ENCODE results near the gene KBTBD13. TPM values are rescaled to one million over a fixed set of nuclear protein-coding genes. Genes with fewer than 3 reads are reported as not detected.
"Not testable (repeated sequence)": the region's sequence is repeated elsewhere in the genome, so short reads cannot be mapped to it uniquely, and the experiment has no call there.

KBTBD13 gene
- polyA plus RNA-seq, 6 donors from 2014 or later, result not detected

DNA sequence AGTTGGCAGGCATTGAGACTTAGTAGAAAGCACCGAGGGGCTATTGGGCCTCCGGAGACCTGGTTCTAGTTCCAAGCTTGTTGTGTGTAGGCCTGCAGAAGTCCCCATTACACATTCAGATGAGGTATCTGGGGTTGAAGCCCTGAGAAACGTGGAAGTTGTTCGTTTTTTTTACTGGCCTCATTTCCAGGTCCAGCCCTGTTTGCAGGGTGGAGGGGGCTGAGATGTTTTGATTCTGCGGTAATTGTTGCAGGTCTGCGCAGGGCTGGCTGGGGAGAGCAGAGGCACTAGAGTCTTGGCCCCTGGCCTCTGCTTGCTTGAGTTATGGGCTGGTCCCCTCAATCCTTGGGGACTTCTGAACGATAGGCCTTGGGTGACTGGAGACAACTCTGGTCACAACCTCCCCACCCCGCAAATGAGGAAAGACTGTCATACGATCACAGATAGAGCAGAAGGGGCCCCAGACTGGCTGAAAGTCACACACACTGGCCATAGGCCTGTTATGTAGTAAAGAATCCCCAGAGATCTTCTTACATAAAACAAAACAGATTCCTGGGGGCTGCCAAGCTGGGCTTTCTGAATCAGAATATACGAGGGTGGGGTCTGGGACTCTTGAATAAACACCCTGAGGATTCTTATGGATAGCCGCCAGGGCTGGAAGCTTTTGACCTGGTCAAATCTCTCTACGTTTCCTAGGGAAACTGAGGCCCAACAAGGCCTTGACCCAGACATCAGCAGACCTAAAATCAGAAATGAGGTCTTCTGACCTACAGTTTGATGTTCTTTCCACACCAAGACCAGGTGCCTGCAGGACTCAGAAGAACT lies 15.6 kb downstream of the KBTBD13 start:
- Mint-ChIP-seq H3K27me3 (no peaks in the 10 kb centered on the region), H3K4me1 (no peaks in the 10 kb centered on the region), H3K4me3 (no peak overlapping the region), H3K36me3 (no peaks in the 10 kb centered on the region), H3K27ac (no peak overlapping the region), H3K9me3 (no peaks in the 10 kb centered on the region)
- ATAC-seq (ENCODE audit: low read depth in 2 of 2), result no peak
- DNase-seq, result no peak

DNA sequence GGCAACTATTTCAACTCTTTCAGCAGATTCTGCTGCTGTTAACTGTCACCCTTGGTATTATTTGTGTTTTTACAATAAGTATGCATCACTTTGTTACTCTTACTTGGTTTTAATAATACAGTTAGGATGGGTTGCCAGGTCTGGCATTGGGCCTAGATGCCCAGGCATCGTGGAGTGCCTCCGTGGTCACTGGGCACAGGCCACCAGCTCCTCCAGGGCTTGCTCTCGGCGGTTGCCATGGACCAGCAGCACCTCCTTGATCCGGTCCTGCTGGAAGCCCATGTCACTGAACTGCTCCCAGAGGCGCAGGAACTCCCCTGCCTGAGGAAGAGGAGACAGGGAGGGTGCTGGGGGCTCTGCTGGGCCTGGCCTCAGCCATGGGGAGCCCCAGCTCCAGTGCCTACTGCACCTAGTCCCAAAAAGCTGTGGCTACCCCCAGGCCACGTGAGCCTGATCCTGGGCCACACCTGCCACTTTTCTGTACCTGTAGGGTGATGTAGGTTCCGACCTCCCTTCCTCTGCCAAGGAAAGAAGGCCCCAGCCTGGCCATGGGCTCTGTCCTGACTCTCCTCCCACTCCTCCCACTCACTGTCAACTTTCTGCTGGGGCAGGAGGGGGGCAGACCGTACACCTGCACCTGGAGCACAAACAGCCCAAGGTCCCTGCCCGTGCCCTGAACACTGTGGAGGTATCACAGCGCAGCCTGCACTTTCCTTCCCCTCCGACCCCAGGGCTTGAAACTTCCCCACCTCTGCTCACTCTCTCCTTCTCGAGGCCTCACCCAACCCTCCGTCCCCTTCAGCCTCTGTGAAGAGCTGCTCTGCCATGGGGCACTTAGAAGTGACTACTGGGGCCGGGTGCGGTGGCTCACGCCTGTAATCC lies 16.6 kb downstream of the KBTBD13 start:
- no peak overlapping the region for H3K27ac Mint-ChIP-seq
- ATAC-seq (ENCODE audit: low read depth in 2 of 2) (no peak), DNase-seq (no peak)
- peaks cover 3 to 5% of the 10 kb centered on the region in 2 donors for H3K36me3 Mint-ChIP-seq
- H3K9me3 Mint-ChIP-seq, result no peaks in the 10 kb centered on the region
- H3K4me1 Mint-ChIP-seq, result no peaks in the 10 kb centered on the region
- H3K4me3 Mint-ChIP-seq, result no peak overlapping the region
- no peaks in the 10 kb centered on the region for H3K27me3 Mint-ChIP-seq

DNA sequence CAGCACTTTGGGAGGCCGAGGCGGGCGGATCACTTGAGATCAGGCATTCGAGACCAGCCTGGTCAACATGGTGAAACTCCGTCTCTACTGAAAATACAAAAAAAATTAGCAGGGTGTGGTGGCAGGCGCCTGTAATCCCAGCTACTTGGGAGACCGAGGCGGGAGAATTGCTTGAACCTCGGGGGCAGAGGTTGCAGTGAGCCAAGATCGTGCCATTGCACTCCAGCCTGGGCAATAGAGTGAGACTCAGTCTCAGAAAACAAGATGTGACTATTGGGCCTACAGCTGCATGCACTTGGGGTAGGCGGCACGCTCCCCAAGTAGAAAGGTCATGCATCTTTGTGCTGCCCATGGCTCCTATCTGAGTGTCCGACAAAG lies 17.2 kb downstream of the KBTBD13 start:
- not testable (repeated sequence) for DNase-seq; ATAC-seq (ENCODE audit: low read depth in 2 of 2); H3K4me1 Mint-ChIP-seq; H3K4me3 Mint-ChIP-seq; H3K27me3 Mint-ChIP-seq; H3K9me3 Mint-ChIP-seq
- H3K27ac Mint-ChIP-seq, result peak overlapping the region in 1 of 6 donors; percentile 16
- H3K36me3 Mint-ChIP-seq, result peaks cover 10 to 11% of the 10 kb centered on the region in 2 donors

DNA sequence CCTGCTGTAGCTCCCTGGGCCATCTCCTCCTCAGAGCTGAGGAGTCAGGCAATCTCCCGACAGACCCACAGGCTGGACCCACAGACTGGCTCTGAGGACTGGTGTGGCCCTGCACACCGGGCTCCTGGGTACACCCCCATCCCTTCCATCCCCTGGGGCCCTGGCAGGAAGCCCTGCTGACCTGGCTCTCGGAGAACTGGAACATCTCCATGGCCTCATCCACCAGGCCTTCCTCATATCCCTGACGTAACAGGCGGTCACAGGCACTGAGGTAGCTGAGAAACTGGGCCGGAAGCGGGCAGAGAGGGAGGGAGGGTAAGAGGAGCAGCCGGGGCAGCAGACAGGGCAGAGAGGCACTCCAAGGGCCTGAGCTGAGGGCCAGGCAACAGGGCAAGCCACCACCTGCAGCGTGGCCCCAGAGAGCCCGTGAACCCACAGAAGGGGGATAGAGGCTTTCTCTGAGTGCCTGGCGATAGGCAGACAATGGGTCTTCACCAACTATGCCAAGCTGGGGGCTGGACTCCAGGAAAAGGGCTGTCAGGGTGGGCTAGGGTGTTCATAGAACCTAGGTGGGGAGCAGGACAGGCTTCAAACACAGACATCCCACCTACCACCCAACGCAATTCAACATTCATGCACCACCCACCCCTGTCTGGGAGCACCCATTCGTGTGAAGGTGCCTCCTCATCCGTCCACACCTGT lies 17.9 kb downstream of the KBTBD13 start:
- Mint-ChIP-seq H3K36me3 (peaks cover 12 to 15% of the 10 kb centered on the region in 2 donors), H3K4me1 (no peaks in the 10 kb centered on the region), H3K4me3 (no peak overlapping the region), H3K27me3 (no peaks in the 10 kb centered on the region), H3K9me3 (no peaks in the 10 kb centered on the region), H3K27ac (peak overlapping the region in 2 of 6 donors; percentile 16 to 20)
- DNase-seq (no peak), ATAC-seq (ENCODE audit: low read depth in 2 of 2) (no peak)

DNA sequence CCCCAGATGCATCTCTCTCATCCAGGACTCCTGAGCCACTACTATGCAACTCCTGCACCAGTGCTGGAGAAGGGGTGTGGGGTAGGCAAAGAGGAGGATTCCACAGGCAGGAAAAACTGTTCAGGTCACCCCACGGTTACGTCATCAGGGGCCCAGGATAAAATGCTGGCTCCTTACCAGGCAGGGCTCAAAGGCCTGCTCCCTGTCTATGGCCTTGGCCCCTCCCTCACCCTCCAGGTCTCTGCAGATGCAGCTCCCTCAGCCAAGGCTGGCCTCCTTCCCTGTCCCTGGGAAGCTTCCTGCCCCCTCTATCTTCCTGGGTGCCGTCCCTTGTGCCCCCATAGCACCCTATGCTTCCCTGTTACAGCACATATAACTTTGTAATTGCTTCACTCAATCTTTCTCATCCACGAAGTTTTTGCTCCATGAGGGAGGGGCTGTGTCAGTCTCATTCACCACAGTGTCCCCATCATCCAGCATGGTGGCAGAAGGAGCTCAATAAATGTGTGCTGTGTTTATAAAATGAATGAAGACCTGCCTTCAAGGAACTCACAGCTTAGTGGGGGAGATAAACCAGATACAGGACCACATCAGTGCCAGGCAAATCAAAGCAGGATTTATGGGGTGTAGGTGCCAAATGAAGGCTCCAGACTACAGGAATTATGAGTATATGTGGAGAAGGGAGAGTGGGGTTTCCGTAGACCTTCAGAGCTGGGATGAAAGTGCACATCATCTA lies 18.6 kb downstream of the KBTBD13 start:
- DNase-seq (no peak), ATAC-seq (ENCODE audit: low read depth in 2 of 2) (no peak)
- no peaks in the 10 kb centered on the region for H3K27me3 Mint-ChIP-seq
- H3K9me3 Mint-ChIP-seq, result no peaks in the 10 kb centered on the region
- no peak overlapping the region for H3K4me3 Mint-ChIP-seq
- peaks cover 12 to 15% of the 10 kb centered on the region in 2 donors for H3K36me3 Mint-ChIP-seq
- H3K4me1 Mint-ChIP-seq, result no peaks in the 10 kb centered on the region
- H3K27ac Mint-ChIP-seq, result no peak overlapping the region

DNA sequence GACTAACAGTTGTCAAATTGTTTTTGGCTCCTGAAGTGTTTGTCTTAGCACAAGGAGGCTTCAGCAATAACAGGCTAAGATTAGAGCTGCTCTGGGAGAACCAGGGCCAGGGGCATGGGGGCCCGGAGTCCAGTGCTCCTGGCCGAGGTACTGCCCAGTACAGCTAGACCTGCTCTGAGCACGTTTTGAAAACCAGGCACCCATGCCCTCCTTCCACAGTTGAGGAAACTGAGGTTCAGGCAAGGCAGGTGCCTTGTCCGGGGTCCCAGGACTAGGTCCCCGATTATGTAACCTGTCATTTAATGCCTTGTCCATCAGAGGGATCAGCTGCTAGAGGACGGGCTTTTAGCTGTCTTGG lies 19.2 kb downstream of the KBTBD13 start:
- Mint-ChIP-seq H3K36me3 (peaks cover 12 to 20% of the 10 kb centered on the region in 2 donors), H3K27me3 (no peaks in the 10 kb centered on the region), H3K4me3 (no peak overlapping the region), H3K9me3 (no peaks in the 10 kb centered on the region), H3K4me1 (no peaks in the 10 kb centered on the region), H3K27ac (no peak overlapping the region)
- DNase-seq (no peak), ATAC-seq (ENCODE audit: low read depth in 2 of 2) (no peak)

DNA sequence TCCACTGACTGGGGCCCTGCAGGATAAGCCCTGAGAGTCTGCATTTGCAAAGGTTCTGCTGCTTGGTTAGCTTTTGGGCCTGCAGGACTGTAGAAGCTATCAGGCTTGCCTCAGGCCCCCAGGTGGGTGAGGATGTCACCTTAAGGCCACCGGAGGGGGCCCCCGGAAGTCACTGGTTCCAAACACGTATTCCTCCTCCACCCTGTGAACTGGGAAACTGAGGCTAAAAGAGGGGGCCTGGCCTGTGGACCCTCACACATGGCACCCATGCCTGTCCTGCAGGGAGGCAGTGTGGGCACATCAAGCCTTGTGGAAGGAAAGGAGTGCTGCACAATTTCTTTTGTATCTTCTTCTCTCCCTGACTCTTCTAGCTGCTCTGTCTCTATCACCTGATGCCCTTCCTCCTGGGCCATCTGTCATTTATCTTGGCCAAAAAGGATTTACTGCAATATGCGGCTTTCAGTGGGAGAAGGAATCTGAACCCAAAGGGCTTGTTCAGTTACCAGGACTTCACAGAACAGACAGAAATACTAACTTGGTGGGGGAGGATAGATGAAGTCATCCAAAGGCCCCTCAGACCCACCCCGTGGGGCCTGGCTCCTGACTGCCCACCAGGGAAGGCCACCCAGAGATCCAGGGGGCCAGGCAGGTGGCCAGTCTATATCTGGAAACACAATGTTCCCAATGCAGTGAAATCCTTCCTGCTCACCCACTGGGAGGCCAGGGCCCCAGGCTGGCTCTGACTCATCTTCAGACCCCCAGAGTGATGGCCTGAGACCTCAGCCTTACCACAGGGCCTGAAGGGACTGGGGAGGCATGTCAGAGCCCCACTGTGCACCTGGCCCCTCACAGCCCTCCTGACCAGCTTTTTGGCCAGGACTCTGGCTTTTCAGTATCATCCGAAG lies 20.2 kb downstream of the KBTBD13 start:
- DNase-seq (no peak), ATAC-seq (ENCODE audit: low read depth in 2 of 2) (no peak)
- no peak overlapping the region for H3K27ac Mint-ChIP-seq
- no peak overlapping the region for H3K4me3 Mint-ChIP-seq
- no peaks in the 10 kb centered on the region for H3K27me3 Mint-ChIP-seq
- H3K36me3 Mint-ChIP-seq, result peaks cover 12 to 27% of the 10 kb centered on the region in 2 donors
- H3K9me3 Mint-ChIP-seq, result no peaks in the 10 kb centered on the region
- H3K4me1 Mint-ChIP-seq, result peaks cover 0 to 4% (median 3%) of the 10 kb centered on the region in 3 donors

DNA sequence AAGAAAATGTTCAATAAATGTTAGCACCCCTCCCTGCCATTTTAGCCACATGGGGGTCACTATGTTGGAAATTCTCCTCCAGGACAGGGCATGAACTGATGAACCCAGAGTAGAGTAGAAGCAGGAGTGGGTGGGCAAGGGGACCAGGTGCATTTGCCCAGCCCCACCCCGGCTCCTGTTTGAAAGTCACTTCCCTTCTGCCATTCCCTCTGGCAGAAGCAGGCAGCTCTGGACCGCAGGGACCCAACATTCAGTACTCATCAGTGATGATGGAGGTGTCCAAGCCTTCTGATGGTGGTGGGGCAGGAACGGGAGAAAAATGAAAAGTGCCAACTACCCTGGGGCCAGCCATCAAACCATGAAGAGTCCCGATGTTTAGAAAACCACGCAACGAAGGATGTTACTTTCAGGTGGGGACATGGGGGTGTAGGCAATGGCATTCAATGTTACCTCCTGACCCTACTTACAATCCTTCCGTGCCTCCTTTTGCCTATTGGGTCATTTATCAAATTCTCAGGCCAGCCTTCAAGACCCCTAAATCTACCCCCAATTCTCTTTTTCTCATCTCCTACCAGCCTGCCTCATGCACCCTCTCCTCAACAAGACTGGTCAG lies 21.2 kb downstream of the KBTBD13 start:
- Mint-ChIP-seq H3K36me3 (peaks cover 12 to 29% of the 10 kb centered on the region in 2 donors), H3K4me1 (peaks cover 0 to 5% (median 4%) of the 10 kb centered on the region in 3 donors), H3K27me3 (no peaks in the 10 kb centered on the region), H3K27ac (peak overlapping the region in 1 of 6 donors; percentile 90), H3K4me3 (no peak overlapping the region), H3K9me3 (no peaks in the 10 kb centered on the region)
- ATAC-seq (ENCODE audit: low read depth in 2 of 2) (no peak), DNase-seq (no peak)

DNA sequence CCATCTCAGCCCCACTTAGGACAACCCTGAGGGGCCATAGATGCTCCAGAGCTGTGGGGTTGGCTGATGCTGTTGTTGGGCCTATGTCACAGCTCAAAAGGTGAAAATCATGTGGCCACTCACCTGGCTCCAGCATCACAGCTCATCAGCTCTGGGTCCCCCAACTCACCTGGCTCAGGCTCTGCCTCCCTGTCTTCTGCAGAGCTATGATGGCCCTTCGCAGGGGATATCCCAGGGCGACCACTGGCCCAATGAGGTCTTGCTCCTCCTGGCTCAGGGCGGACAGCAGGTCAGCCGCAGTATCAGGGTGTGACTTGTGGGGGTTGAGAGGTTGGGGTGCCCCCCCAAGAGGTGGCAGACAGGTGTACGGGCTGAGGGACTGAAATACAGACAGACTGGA lies 22.8 kb downstream of the KBTBD13 start:
- Mint-ChIP-seq H3K27me3 (no peaks in the 10 kb centered on the region), H3K27ac (peak overlapping the region in 1 of 6 donors; percentile 66), H3K4me3 (no peak overlapping the region), H3K36me3 (peaks cover 19 to 29% of the 10 kb centered on the region in 2 donors), H3K9me3 (no peaks in the 10 kb centered on the region), H3K4me1 (peaks cover 0 to 5% (median 4%) of the 10 kb centered on the region in 3 donors)
- ATAC-seq (ENCODE audit: low read depth in 2 of 2) (no peak), DNase-seq (no peak)

DNA sequence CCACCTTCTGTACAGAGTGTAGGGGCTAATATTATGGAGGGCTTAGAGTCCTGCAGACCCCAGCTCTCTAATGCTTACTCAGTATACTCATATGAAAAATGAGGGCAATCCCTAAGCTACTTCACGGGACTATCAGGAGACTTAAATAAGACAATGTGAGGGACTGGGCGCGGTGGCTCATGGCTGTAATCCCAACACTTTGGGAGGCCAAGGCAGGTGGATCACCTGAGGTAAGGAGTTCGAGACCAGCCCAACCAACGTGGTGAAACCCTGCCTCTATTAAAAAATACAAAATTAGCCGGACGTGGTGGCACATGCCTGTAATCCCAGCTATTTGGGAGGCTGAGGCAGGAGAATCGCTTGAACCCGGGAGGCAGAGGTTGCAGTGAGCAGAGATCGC lies 23.3 kb downstream of the KBTBD13 start:
- not testable (repeated sequence) for H3K9me3 Mint-ChIP-seq; H3K4me3 Mint-ChIP-seq; H3K4me1 Mint-ChIP-seq; DNase-seq; ATAC-seq (ENCODE audit: low read depth in 2 of 2); H3K27me3 Mint-ChIP-seq
- Mint-ChIP-seq H3K36me3 (peaks cover 19 to 29% of the 10 kb centered on the region in 2 donors), H3K27ac (peak overlapping the region in 1 of 6 donors; percentile 7)

DNA sequence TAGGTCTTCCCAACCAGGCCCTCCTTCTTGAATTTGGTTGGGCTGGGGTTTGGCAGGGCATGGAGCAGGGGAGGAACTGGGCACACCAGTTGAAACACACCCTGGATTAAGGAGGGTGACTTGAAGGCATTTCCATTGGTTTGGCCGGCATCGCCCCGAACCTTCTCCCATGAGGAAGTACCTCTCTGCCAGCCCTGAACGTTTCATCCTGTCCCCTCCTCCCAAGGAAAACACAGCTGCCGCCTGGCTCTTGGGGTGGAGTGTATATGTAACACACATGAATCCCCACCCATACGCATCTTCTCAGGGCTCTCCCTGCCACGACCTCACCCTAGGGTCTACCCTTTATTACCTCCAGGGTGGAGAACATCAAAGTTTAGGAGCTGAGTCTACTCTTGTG lies 23.9 kb downstream of the KBTBD13 start:
- Mint-ChIP-seq H3K9me3 (no peaks in the 10 kb centered on the region), H3K27me3 (no peaks in the 10 kb centered on the region), H3K4me3 (no peak overlapping the region), H3K4me1 (peaks cover 0 to 5% (median 4%) of the 10 kb centered on the region in 3 donors), H3K27ac (no peak overlapping the region), H3K36me3 (peaks cover 19 to 29% of the 10 kb centered on the region in 2 donors)
- DNase-seq, result no peak
- no peak for ATAC-seq (ENCODE audit: low read depth in 2 of 2)

DNA sequence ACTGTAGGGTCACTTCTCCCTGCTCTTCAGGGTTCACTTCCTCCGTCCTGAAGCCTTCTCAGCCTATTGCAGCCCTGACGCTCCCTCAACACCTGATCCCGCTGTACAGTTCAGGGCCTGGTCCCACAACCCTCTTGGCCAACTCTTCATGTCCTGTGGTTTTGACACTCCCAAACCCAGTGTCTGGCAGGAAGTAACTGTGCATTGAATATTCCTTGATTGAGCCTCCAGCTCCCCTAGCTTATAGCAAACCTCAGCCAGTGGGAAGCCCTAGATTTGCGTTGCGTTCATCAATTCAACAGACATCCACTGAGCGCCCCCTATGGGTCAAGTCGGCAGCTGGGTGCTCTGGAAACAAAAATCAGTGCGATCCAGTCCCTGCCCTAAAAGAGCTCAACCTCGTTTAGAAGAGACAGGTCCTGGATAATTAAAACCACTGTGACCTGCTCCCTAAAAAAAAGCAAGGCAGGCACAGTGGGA lies 24.9 kb downstream of the KBTBD13 start:
- peak overlapping the region in 1 of 6 donors; percentile 82 for H3K27ac Mint-ChIP-seq

More for the DNA sequence above, 24.9 kb downstream of the KBTBD13 start:
- H3K4me3 Mint-ChIP-seq, result no peak overlapping the region
- peaks cover 23 to 29% of the 10 kb centered on the region in 2 donors for H3K36me3 Mint-ChIP-seq
- no peaks in the 10 kb centered on the region for H3K9me3 Mint-ChIP-seq
- H3K4me1 Mint-ChIP-seq, result peaks cover 0 to 5% (median 4%) of the 10 kb centered on the region in 3 donors
- ATAC-seq (ENCODE audit: low read depth in 2 of 2) (no peak), DNase-seq (peak; percentile 12)
- H3K27me3 Mint-ChIP-seq, result no peaks in the 10 kb centered on the region

Data from naive B cell (primary cell).